Activated T-cell treated with anti-CD3 and anti-CD28 coated beads, Interleukin-2, amount 50 U/mL, for 4 hours (primary cell): ENCODE data around the gene COL5A1. TPM values are rescaled to one million over a fixed set of nuclear protein-coding genes. Genes with fewer than 3 reads are reported as not detected.
A peak's percentile ranks its signal among the peaks of the same experiment; 100 is the strongest.
"Not testable (repeated sequence)": the region's sequence is repeated elsewhere in the genome, so short reads cannot be mapped to it uniquely, and the experiment has no call there.

Experiments used
- ATAC-seq, 2 donors: fragments of 200-7000 bp; cut with Tn5 transposase; one replicate each; pipeline ENCODE4 v1.10.0; 2021
- DNase-seq: peaks from one replicate; pipeline ENCODE4 v3.0.0-alpha.2; 2020
- H3K27me3 Mint-ChIP-seq: one replicate; pipeline ENCODE4 v1.8.0; 2021; ENCODE audit warnings: low read depth, mixed read lengths
- H3K36me3 Mint-ChIP-seq: one replicate; pipeline ENCODE4 v1.8.0; 2022; ENCODE audit warnings: mixed read lengths; ENCODE audit not compliant: insufficient read depth
- H3K4me1 Mint-ChIP-seq: one replicate; pipeline ENCODE4 v1.8.0; 2021; ENCODE audit warnings: low read depth, mixed read lengths
- H3K4me3 Mint-ChIP-seq: one replicate; pipeline ENCODE4 v1.8.0; 2021; ENCODE audit warnings: mild to moderate bottlenecking, moderate library complexity, mixed read lengths
- H3K9me3 Mint-ChIP-seq: one replicate; pipeline ENCODE4 v1.8.0; 2021; ENCODE audit warnings: mixed read lengths
- total RNA-seq, 3 donors: library from RNA; stranded (reverse); gene quantifications; one replicate each; pipeline ENCODE4 v1.2.1, GENCODE V29; 2021

The COL5A1 gene
- total RNA-seq, 3 donors from 2014 or later, result 0.14 to 0.30 (median 0.21) TPM

- no peak overlapping the region for H3K4me3 Mint-ChIP-seq
These were observed 209.0 kb downstream of the COL5A1 start for GRCh38 chr9:134850611-134851010.

GRCh38 chr9:134851020-134851419 lies 209.4 kb downstream of the COL5A1 start:
- DNase-seq, result no peak
- no peaks in the 10 kb centered on the region for H3K4me1 Mint-ChIP-seq
- ATAC-seq, result no peak
- H3K36me3 Mint-ChIP-seq, result no peaks in the 10 kb centered on the region
- peaks cover 6% of the 10 kb centered on the region for H3K27me3 Mint-ChIP-seq
- no peak overlapping the region for H3K4me3 Mint-ChIP-seq
- no peaks in the 10 kb centered on the region for H3K9me3 Mint-ChIP-seq

More at GRCh38 chr9:134850611-134851010, 209.0 kb downstream of the COL5A1 start:
- Mint-ChIP-seq H3K4me1 (no peaks in the 10 kb centered on the region), H3K9me3 (no peaks in the 10 kb centered on the region), H3K36me3 (no peaks in the 10 kb centered on the region), H3K27me3 (peaks cover 3% of the 10 kb centered on the region)
- no peak for ATAC-seq
- DNase-seq, result no peak

GRCh38 chr9:134852906-134853654 lies 211.5 kb downstream of the COL5A1 start:
- ATAC-seq (no peak), DNase-seq (no peak)
- Mint-ChIP-seq H3K4me1 (peaks cover under 1% of the 10 kb centered on the region), H3K4me3 (no peak overlapping the region), H3K9me3 (peaks cover 4% of the 10 kb centered on the region), H3K36me3 (no peaks in the 10 kb centered on the region), H3K27me3 (peaks cover 20% of the 10 kb centered on the region)

GRCh38 chr9:134853893-134854292 lies 212.3 kb downstream of the COL5A1 start:
- Mint-ChIP-seq H3K9me3 (peaks cover 4% of the 10 kb centered on the region), H3K4me3 (no peak overlapping the region), H3K4me1 (peaks cover 1% of the 10 kb centered on the region), H3K27me3 (peaks cover 22% of the 10 kb centered on the region), H3K36me3 (no peaks in the 10 kb centered on the region)
- no peak for ATAC-seq
- no peak for DNase-seq

GRCh38 chr9:134854541-134854981 lies 213.0 kb downstream of the COL5A1 start:
- Mint-ChIP-seq H3K36me3 (no peaks in the 10 kb centered on the region), H3K4me3 (no peak overlapping the region), H3K27me3 (peaks cover 22% of the 10 kb centered on the region), H3K9me3 (peaks cover 4% of the 10 kb centered on the region), H3K4me1 (peaks cover 1% of the 10 kb centered on the region)
- DNase-seq (no peak), ATAC-seq (no peak)

GRCh38 chr9:134855231-134855899 lies 213.8 kb downstream of the COL5A1 start:
- Mint-ChIP-seq H3K9me3 (peaks cover 4% of the 10 kb centered on the region), H3K4me1 (peaks cover 1% of the 10 kb centered on the region), H3K4me3 (no peak overlapping the region), H3K27me3 (peaks cover 22% of the 10 kb centered on the region), H3K36me3 (no peaks in the 10 kb centered on the region)
- DNase-seq (no peak), ATAC-seq (no peak)

- Mint-ChIP-seq H3K9me3 (peaks cover 4% of the 10 kb centered on the region), H3K4me1 (peaks cover 1% of the 10 kb centered on the region), H3K36me3 (no peaks in the 10 kb centered on the region), H3K4me3 (no peak overlapping the region), H3K27me3 (peaks cover 22% of the 10 kb centered on the region)
- DNase-seq, result no peak
- no peak for ATAC-seq
These were observed 214.3 kb downstream of the COL5A1 start for GRCh38 chr9:134855900-134856377.

GRCh38 chr9:134857451-134857850 lies 215.8 kb downstream of the COL5A1 start:
- H3K36me3 Mint-ChIP-seq, DNase-seq, H3K9me3 Mint-ChIP-seq, H3K4me3 Mint-ChIP-seq, H3K4me1 Mint-ChIP-seq, ATAC-seq: not testable (repeated sequence)
- H3K27me3 Mint-ChIP-seq, result peaks cover 22% of the 10 kb centered on the region

GRCh38 chr9:134858051-134858841 lies 216.6 kb downstream of the COL5A1 start:
- peak; percentile 82 to 91 for ATAC-seq
- H3K9me3 Mint-ChIP-seq, result peaks cover 4% of the 10 kb centered on the region
- H3K36me3 Mint-ChIP-seq, result no peaks in the 10 kb centered on the region
- peaks cover 22% of the 10 kb centered on the region for H3K27me3 Mint-ChIP-seq
- H3K4me1 Mint-ChIP-seq, result peaks cover 1% of the 10 kb centered on the region
- peak overlapping the region; percentile 23 for H3K4me3 Mint-ChIP-seq
- no peak for DNase-seq

GRCh38 chr9:134860510-134860909 lies 218.9 kb downstream of the COL5A1 start:
- Mint-ChIP-seq H3K27me3 (peaks cover 23% of the 10 kb centered on the region), H3K4me3 (no peak overlapping the region), H3K4me1 (peaks cover 1% of the 10 kb centered on the region), H3K9me3 (peaks cover 4% of the 10 kb centered on the region), H3K36me3 (no peaks in the 10 kb centered on the region)
- DNase-seq (no peak), ATAC-seq (no peak)

GRCh38 chr9:134861595-134862334 lies 220.2 kb downstream of the COL5A1 start:
- DNase-seq (no peak), ATAC-seq (no peak)
- Mint-ChIP-seq H3K4me3 (no peak overlapping the region), H3K27me3 (peaks cover 16% of the 10 kb centered on the region), H3K4me1 (peaks cover 1% of the 10 kb centered on the region), H3K36me3 (no peaks in the 10 kb centered on the region), H3K9me3 (peaks cover 4% of the 10 kb centered on the region)

- Mint-ChIP-seq H3K9me3 (no peaks in the 10 kb centered on the region), H3K4me1 (no peaks in the 10 kb centered on the region), H3K36me3 (no peaks in the 10 kb centered on the region), H3K4me3 (no peak overlapping the region), H3K27me3 (peaks cover 3% of the 10 kb centered on the region)
- no peak for DNase-seq
- no peak for ATAC-seq
These were observed 221.8 kb downstream of the COL5A1 start for GRCh38 chr9:134863306-134863902.

GRCh38 chr9:134863941-134864820 lies 222.6 kb downstream of the COL5A1 start:
- ATAC-seq, result no peak
- no peak overlapping the region for H3K4me3 Mint-ChIP-seq
- no peaks in the 10 kb centered on the region for H3K9me3 Mint-ChIP-seq
- no peaks in the 10 kb centered on the region for H3K36me3 Mint-ChIP-seq
- H3K4me1 Mint-ChIP-seq, result no peaks in the 10 kb centered on the region
- peaks cover 3% of the 10 kb centered on the region for H3K27me3 Mint-ChIP-seq
- DNase-seq, result no peak
